H1 (cell line): ENCODE measurements around the gene SSC5D. TPM values are rescaled to one million over a fixed set of nuclear protein-coding genes. Genes with fewer than 3 reads are reported as not detected.

Experiments
- CTCF ChIA-PET: fragments of 300-600 bp; sonication (Branson Sonifier 250); formaldehyde crosslinking; loops from one replicate; lab custom pipeline; 2021; ENCODE audit not compliant: partially characterized antibody; lab: Charles Lee
- POLR2A ChIA-PET: fragments of 300-600 bp; sonication (Branson Sonifier 250); formaldehyde crosslinking; loops from one replicate; lab custom pipeline; 2021; ENCODE audit warnings: inconsistent platforms; ENCODE audit not compliant: partially characterized antibody; lab: Charles Lee
- DNase-seq, 2 experiments: peaks; one replicate each; pipeline versions ENCODE4 v3.0.0 to v3.0.0-alpha.2; 2010 to 2022; ENCODE audit warnings: low spot score in 2 of 2, low read depth in 1 of 2, mixed read lengths in 1 of 2
- FAIRE-seq: peaks from 2 replicates; lab custom pipeline; 2011; peaks lifted over from hg19 to GRCh38; lab: Jason Lieb, UNC
- H2AFZ ChIP-seq: 2 replicates; pipeline ENCODE4 v1.8.1; 2012; ENCODE audit warnings: low read length, inconsistent platforms
- H2AK5ac ChIP-seq: 2 replicates; pipeline ENCODE4 v1.6.1; 2013; ENCODE audit warnings: low read depth, low read length
- H2BK120ac ChIP-seq: replicated peaks from 2 replicates; pipeline ENCODE3; 2013; ENCODE audit warnings: low read depth, low read length, inconsistent platforms
- H2BK12ac ChIP-seq: 2 replicates; pipeline ENCODE4 v1.6.1; 2013; ENCODE audit warnings: low read depth, low read length
- H2BK15ac ChIP-seq: 2 replicates; pipeline ENCODE4 v1.6.1; 2013; ENCODE audit warnings: low read length
- H2BK20ac ChIP-seq: 2 replicates; pipeline ENCODE4 v1.6.1; 2013; ENCODE audit warnings: low read length
- H2BK5ac ChIP-seq: 2 replicates; pipeline ENCODE4 v1.6.1; 2013; ENCODE audit warnings: low read depth, low read length
- H3K14ac ChIP-seq: 2 replicates; pipeline ENCODE4 v1.6.1; 2013; ENCODE audit warnings: inconsistent platforms; ENCODE audit not compliant: insufficient read length
- H3K18ac ChIP-seq: 2 replicates; pipeline ENCODE4 v1.6.1; 2013; ENCODE audit warnings: low read length; ENCODE audit errors: extremely low read depth
- H3K23ac ChIP-seq: 2 replicates; pipeline ENCODE4 v1.6.1; 2013; ENCODE audit warnings: inconsistent platforms; ENCODE audit not compliant: insufficient read length
- H3K23me2 ChIP-seq: 2 replicates; pipeline ENCODE4 v1.6.1; 2013; ENCODE audit warnings: low read depth, low read length
- H3K27ac ChIP-seq: 2 replicates; pipeline ENCODE4 v1.6.1; 2011; ENCODE audit warnings: low read depth, low read length, inconsistent platforms
- H3K27me3 ChIP-seq, 4 experiments: replicated peaks in 1 of 4; 1 replicate in 1 of 4; 2 replicates in 3 of 4; pipeline versions ENCODE4 v1.6.1 to v1.8.1; 2011 to 2013; ENCODE audit warnings: low read length in 3 of 4, mild to moderate bottlenecking in 3 of 4, inconsistent platforms in 2 of 4, mixed read lengths in 2 of 4, moderate library complexity in 1 of 4; ENCODE audit not compliant: control insufficient read depth in 3 of 4, insufficient read depth in 3 of 4; ENCODE audit errors: extremely low read depth in 1 of 4
- H3K36me3 ChIP-seq, 4 experiments: 2 replicates each; pipeline versions ENCODE4 v1.6.1 to v1.8.1; 2011 to 2013; ENCODE audit warnings: mild to moderate bottlenecking in 4 of 4, low read length in 3 of 4, moderate library complexity in 2 of 4, control low read depth in 1 of 4, inconsistent platforms in 1 of 4; ENCODE audit not compliant: insufficient read depth in 4 of 4, control insufficient read depth in 2 of 4
- H3K4ac ChIP-seq: replicated peaks from 2 replicates; pipeline ENCODE3; 2013; ENCODE audit warnings: low read length, low read depth, mixed read lengths, inconsistent platforms; ENCODE audit not compliant: insufficient read length
- H3K4me1 ChIP-seq, 4 experiments: replicated peaks in 1 of 4; 1 replicate in 1 of 4; 2 replicates in 3 of 4; pipeline versions ENCODE4 v1.6.1 to v1.8.1; 2011 to 2013; ENCODE audit warnings: low read length in 3 of 4, inconsistent platforms in 2 of 4, mixed read lengths in 1 of 4; ENCODE audit not compliant: insufficient read depth in 4 of 4, control insufficient read depth in 3 of 4
- H3K4me2 ChIP-seq, 2 experiments: 2 replicates each; pipeline versions ENCODE4 v1.6.1 to v1.8.1; 2011 to 2013; ENCODE audit warnings: low read depth in 2 of 2, low read length in 2 of 2, control low read depth in 1 of 2, inconsistent platforms in 1 of 2, mild to moderate bottlenecking in 1 of 2; ENCODE audit not compliant: insufficient read depth in 1 of 2
- H3K4me3 ChIP-seq, 4 experiments: fragments of 200-600, 300-600 bp in 1 of 4; sonication (generic), shearing (Covaris generic), sonication (Bioruptor Twin) in 1 of 4; 2 replicates each; pipeline versions ENCODE4 v1.5.1 to v1.8.1; 2011 to 2016; ENCODE audit warnings: low read length in 4 of 4, low read depth in 3 of 4, control low read depth in 2 of 4, inconsistent platforms in 2 of 4, mild to moderate bottlenecking in 2 of 4, mixed read lengths in 1 of 4, moderate library complexity in 1 of 4; ENCODE audit not compliant: insufficient read depth in 2 of 4; ENCODE audit errors: extremely low read depth in 1 of 4
- H3K56ac ChIP-seq: replicated peaks from 2 replicates; pipeline ENCODE3; 2013; ENCODE audit warnings: low read depth, mild to moderate bottlenecking, mixed read lengths, low read length, inconsistent platforms; ENCODE audit not compliant: insufficient read length
- H3K79me1 ChIP-seq: 2 replicates; pipeline ENCODE4 v1.6.1; 2013; ENCODE audit warnings: low read depth, low read length, control low read depth
- H3K79me2 ChIP-seq, 2 experiments: 2 replicates each; pipeline versions ENCODE4 v1.6.1 to v1.8.1; 2012 to 2013; ENCODE audit warnings: low read length in 2 of 2, mild to moderate bottlenecking in 2 of 2, inconsistent platforms in 1 of 2; ENCODE audit not compliant: insufficient read depth in 2 of 2, control insufficient read depth in 1 of 2
- H3K9ac ChIP-seq, 4 experiments: replicated peaks in 1 of 4; 1 replicate in 1 of 4; 2 replicates in 3 of 4; pipeline versions ENCODE4 v1.6.1 to v1.8.1; 2011 to 2013; ENCODE audit warnings: low read depth in 3 of 4, low read length in 3 of 4, control low read depth in 2 of 4, mild to moderate bottlenecking in 2 of 4, moderate library complexity in 2 of 4, inconsistent platforms in 1 of 4; ENCODE audit errors: extremely low read depth in 1 of 4
- H3K9me3 ChIP-seq, 2 experiments: 2 replicates each; pipeline versions ENCODE4 v1.6.1 to v1.8.1; 2012 to 2013; ENCODE audit warnings: mild to moderate bottlenecking in 2 of 2, moderate library complexity in 2 of 2, control low read depth in 1 of 2, inconsistent platforms in 1 of 2, low read depth in 1 of 2, low read length in 1 of 2, mixed read lengths in 1 of 2; ENCODE audit not compliant: insufficient read depth in 2 of 2
- H4K20me1 ChIP-seq, 2 experiments: replicated peaks in 1 of 2; 2 replicates each; pipeline versions ENCODE3 to v1.8.1; 2011 to 2013; ENCODE audit warnings: inconsistent platforms in 2 of 2, low read length in 2 of 2, mild to moderate bottlenecking in 1 of 2; ENCODE audit not compliant: insufficient read depth in 2 of 2, control insufficient read depth in 1 of 2
- H4K5ac ChIP-seq: 2 replicates; pipeline ENCODE4 v1.6.1; 2013; ENCODE audit warnings: low read length, low read depth, mixed read lengths, inconsistent platforms; ENCODE audit not compliant: insufficient read length
- H4K8ac ChIP-seq: 2 replicates; pipeline ENCODE4 v1.8.0; 2013; ENCODE audit warnings: mild to moderate bottlenecking, moderate library complexity, low read length, inconsistent platforms; ENCODE audit not compliant: insufficient read depth; ENCODE audit errors: extremely low read depth
- H4K91ac ChIP-seq: replicated peaks from 2 replicates; pipeline ENCODE3; 2013; ENCODE audit warnings: low read length, mixed read lengths, inconsistent platforms; ENCODE audit not compliant: insufficient read length
- ATF2 ChIP-seq: IDR thresholded peaks from 2 replicates; pipeline ENCODE4 v1.6.1; 2012; ENCODE audit warnings: low read length, inconsistent platforms
- CHD1 ChIP-seq: IDR thresholded peaks from 2 replicates; pipeline ENCODE4 v1.6.1; 2012; ENCODE audit warnings: low read depth, low read length, improper control_type of control experiment
- CHD2 ChIP-seq: IDR thresholded peaks from 2 replicates; pipeline ENCODE4 v1.6.1; 2012; ENCODE audit warnings: low read length, improper control_type of control experiment
- GTF2F1 ChIP-seq: IDR thresholded peaks from 2 replicates; pipeline ENCODE4 v1.6.1; 2012; ENCODE audit warnings: low read depth, low read length, improper control_type of control experiment, borderline replicate concordance
- NANOG ChIP-seq: IDR thresholded peaks from 2 replicates; pipeline ENCODE4 v1.6.1; 2011; ENCODE audit warnings: low read length, low read depth, mild to moderate bottlenecking, inconsistent platforms; ENCODE audit not compliant: insufficient read depth, poor library complexity, severe bottlenecking
- PHF8 ChIP-seq: fragments of 200-600 bp; sonication (generic); conservative IDR thresholded peaks from 2 replicates; pipeline ENCODE4 v1.7.1; 2012; ENCODE audit warnings: low read depth, mild to moderate bottlenecking, inconsistent platforms, low read length, moderate library complexity
- POLR2A ChIP-seq, 2 experiments: IDR thresholded peaks; 1 replicate in 1 of 2; 2 replicates in 1 of 2; pipeline ENCODE4 v1.6.1; 2011; ENCODE audit warnings: low read depth in 2 of 2, low read length in 2 of 2, mild to moderate bottlenecking in 2 of 2; ENCODE audit errors: control extremely low read depth in 1 of 2
- RAD21 ChIP-seq, 2 experiments: IDR thresholded peaks in 1 of 2; conservative IDR thresholded peaks in 1 of 2; 2 replicates each; pipeline ENCODE4 v1.6.1; 2011; ENCODE audit warnings: low read depth in 2 of 2, low read length in 2 of 2, improper control_type of control experiment in 1 of 2, inconsistent platforms in 1 of 2, mild to moderate bottlenecking in 1 of 2, moderate library complexity in 1 of 2
- RXRA ChIP-seq: IDR thresholded peaks from 2 replicates; pipeline ENCODE4 v1.6.1; 2011; ENCODE audit warnings: low read depth, mild to moderate bottlenecking, low read length, moderate library complexity; ENCODE audit not compliant: insufficient read depth
- TAF7 ChIP-seq: optimal IDR thresholded peaks from 2 replicates; pipeline ENCODE3; 2011; ENCODE audit warnings: low read depth, mild to moderate bottlenecking, inconsistent platforms, low read length, moderate library complexity, borderline replicate concordance
- YY1 ChIP-seq: IDR thresholded peaks from 2 replicates; pipeline ENCODE4 v1.6.1; 2011; ENCODE audit warnings: low read depth, mild to moderate bottlenecking, low read length
- WGBS, 2 experiments: shearing (Covaris generic) in 1 of 2; methylation state at CpG; one replicate each; pipeline versions ENCODE4 v1.1.6 to v1.1.7; 2013 to 2015; ENCODE audit warnings: low lambda C conversion rate in 2 of 2, mixed read lengths in 2 of 2, inconsistent platforms in 1 of 2, low coverage in 1 of 2, missing lambda C conversion rate in 1 of 2; ENCODE audit not compliant: insufficient replicate concordance in 2 of 2, insufficient coverage in 1 of 2, insufficient read length in 1 of 2; ENCODE audit errors: extremely low coverage in 1 of 2, missing lambda C conversion rate in 1 of 2; 5-methylcytosine and 5-hydroxymethylcytosine counted together
- polyA plus RNA-seq, 7 experiments: library from polyadenylated mRNA; depleted of rRNA in 3 of 7; stranded (reverse) in 5 of 7; unstranded in 2 of 7; fragments of >200 nt in 5 of 7; fragments of 200-250 nt in 2 of 7; gene quantifications; 1 replicate in 5 of 7; 2 replicates in 1 of 7; 4 replicates in 1 of 7; pipeline versions ENCODE4 v1.2.1 to v1.2.3, GENCODE V29; 2011 to 2013; ENCODE audit warnings: missing spikeins in 2 of 7, mixed read lengths in 2 of 7
- total RNA-seq: library from RNA; stranded (reverse); fragmentation: NEBNext Ultra II Directional; extraction: Animal tissue kit (Norgen Biotek cat#: 25700); gene quantifications from 2 replicates; pipeline ENCODE4 v1.2.1, GENCODE V29; 2021

SSC5D gene
- total and polyA plus RNA-seq, 2 of the 8 experiments (the other 6 are each of a cell fraction or from before 2014, with no cell fraction given), result 0.39 to 1.7 TPM

- H2AK5ac ChIP-seq, result no peak overlapping the region
- TF ChIP-seq GTF2F1 (no peak), TAF7 (no peak), YY1 (no peak), CHD1 (no peak), POLR2A (IDR thresholded peaks at IDR 0.05; ENCODE audit: control extremely low read depth in 1 of 2, low read depth in 2 of 2, low read length in 2 of 2) (no peak), CHD2 (no peak), ATF2 (no peak), PHF8 (no peak), NANOG (no peak), RXRA (no peak), RAD21 (IDR thresholded peaks at IDR 0.05 in 1 of 2, conservative IDR thresholded peaks at IDR 0.05 in 1 of 2; ENCODE audit: low read depth in 2 of 2, low read length in 2 of 2) (no peak)
Observed at GRCh38 chr19:55529636-55530234, 41.5 kb downstream of the SSC5D start.

More at GRCh38 chr19:55529636-55530234, 41.5 kb downstream of the SSC5D start:
- Histone ChIP-seq H3K79me1 (no peaks in the 10 kb centered on the region), H3K79me2 (no peaks in the 10 kb centered on the region), H3K9me3 (peaks cover 0 to 7% of the 10 kb centered on the region in 2 experiments; a peak in 2 of 4 replicates), H3K23ac (no peak overlapping the region), H3K36me3 (no peaks in the 10 kb centered on the region; a peak in 1 of 8 replicates), H4K8ac (peak overlapping the region; percentile 51; the same call in 1 of the 2 replicates), H2BK5ac (no peak overlapping the region), H2BK15ac (no peak overlapping the region), H2AFZ (no peak overlapping the region), H3K14ac (no peak overlapping the region), H3K56ac (no peak overlapping the region), H3K18ac (no peak overlapping the region), H3K23me2 (no peaks in the 10 kb centered on the region), H3K9ac (no peak overlapping the region), H3K27me3 (no peaks in the 10 kb centered on the region), H3K4me3 (no peak overlapping the region), H2BK12ac (no peak overlapping the region), H3K4me2 (no peak overlapping the region), H3K4ac (no peak overlapping the region), H2BK120ac (no peak overlapping the region), H4K91ac (no peak overlapping the region), H2BK20ac (no peak overlapping the region), H3K27ac (no peak overlapping the region), H4K20me1 (peaks cover 0 to 9% of the 10 kb centered on the region in 2 experiments), H4K5ac (no peak overlapping the region), H3K4me1 (peaks cover 0 to 9% (median 2%) of the 10 kb centered on the region in 4 experiments; a peak in 3 of 7 replicates)
- CTCF ChIA-PET, result interaction anchor here (2.9 kb wide), 1 partner anchor 25 kb away, joined by 7 read pairs; no protein-coding TSS in a partner anchor
- FAIRE-seq, result no peak
- WGBS, 2 experiments, result 94% methylated on average over 29 of the region's 56 CpGs; no CpG with 5 or more reads in 1 of the 2 experiments
- DNase-seq, result no peak
- POLR2A ChIA-PET, result interaction anchor here (1.3 kb wide), 1 partner anchor 23 kb away, joined by 3 read pairs; no protein-coding TSS in a partner anchor
